Stomach smooth muscle (tissue), 2 donors: ENCODE measurements around the gene SYN1.

Source experiments
- H3K27ac ChIP-seq: one replicate; pipeline ENCODE4 v1.7.0; 2013; ENCODE audit warnings: mild to moderate bottlenecking, low read length, inconsistent platforms
- H3K27me3 ChIP-seq, 2 donors: one replicate each; pipeline ENCODE4 v1.7.0; 2013; ENCODE audit warnings: low read length in 2 of 2; ENCODE audit not compliant: insufficient read depth in 2 of 2, control insufficient read depth in 1 of 2
- H3K36me3 ChIP-seq, 2 donors: one replicate each; pipeline ENCODE4 v1.7.0; 2013; ENCODE audit warnings: low read length in 2 of 2; ENCODE audit not compliant: control insufficient read depth in 2 of 2, insufficient read depth in 2 of 2
- H3K4me1 ChIP-seq: one replicate; pipeline ENCODE4 v1.7.0; 2013; ENCODE audit warnings: low read length; ENCODE audit not compliant: control insufficient read depth, insufficient read depth
- H3K4me3 ChIP-seq, 2 donors: one replicate each; pipeline ENCODE4 v1.7.0; 2013; ENCODE audit warnings: low read length in 2 of 2
- H3K9ac ChIP-seq, 2 donors: one replicate each; pipeline ENCODE4 v1.7.0; 2013; ENCODE audit warnings: low read length in 2 of 2, mild to moderate bottlenecking in 1 of 2
- H3K9me3 ChIP-seq, 2 donors: one replicate each; pipeline ENCODE4 v1.7.0; 2013; ENCODE audit warnings: low read length in 2 of 2; ENCODE audit not compliant: control insufficient read depth in 2 of 2
- donor health status: healthy.
- donor health status: Pancreatic carcinoma.

SYN1 gene

DNA sequence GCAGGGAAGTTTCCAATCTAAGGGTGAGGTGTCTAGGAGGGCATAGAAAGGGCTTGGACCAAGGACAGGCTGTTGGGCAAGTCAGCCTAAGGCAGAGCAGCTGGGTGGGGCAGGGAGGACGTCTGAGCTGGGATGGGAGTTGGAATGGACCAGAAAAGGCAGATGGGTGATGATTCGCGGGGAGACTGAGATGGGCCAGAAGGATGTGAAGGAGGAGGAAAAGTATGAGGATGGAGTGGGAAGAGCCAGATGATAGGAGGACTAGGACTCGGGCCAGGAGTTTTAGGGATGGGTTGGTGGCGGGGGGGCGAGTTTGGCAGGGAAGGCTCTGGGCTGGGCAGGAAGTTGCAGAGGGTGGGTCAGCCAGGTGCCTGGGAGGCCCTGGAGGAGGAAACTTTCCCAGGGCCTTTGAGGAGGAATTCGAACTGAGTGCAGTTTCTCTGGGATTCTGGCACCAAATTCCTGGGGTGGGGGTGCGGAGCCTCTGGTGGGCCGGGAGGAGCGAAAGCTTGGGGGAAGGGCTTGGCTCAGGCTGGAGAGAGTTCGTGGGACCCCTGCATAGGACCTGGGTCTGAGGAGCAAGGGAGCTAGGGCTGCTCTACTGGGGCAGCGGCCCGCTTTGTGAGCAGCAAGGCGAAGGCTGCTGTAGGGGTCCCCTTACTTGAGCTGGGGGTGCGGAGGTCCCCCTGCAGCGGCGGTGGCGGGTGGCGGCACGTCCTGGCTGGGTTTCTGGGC lies 46.1 kb downstream of the SYN1 start:
- Histone ChIP-seq H3K27ac (no peak overlapping the region), H3K9ac (peak overlapping the region in 1 of 2 donors; percentile 36), H3K9me3 (no peaks in the 10 kb centered on the region), H3K27me3 (peaks cover 0 to 16% of the 10 kb centered on the region in 2 donors), H3K4me1 (peaks cover 15% of the 10 kb centered on the region), H3K36me3 (peaks cover 8 to 15% of the 10 kb centered on the region in 2 donors), H3K4me3 (peak overlapping the region in 1 of 2 donors; percentile 40)

DNA sequence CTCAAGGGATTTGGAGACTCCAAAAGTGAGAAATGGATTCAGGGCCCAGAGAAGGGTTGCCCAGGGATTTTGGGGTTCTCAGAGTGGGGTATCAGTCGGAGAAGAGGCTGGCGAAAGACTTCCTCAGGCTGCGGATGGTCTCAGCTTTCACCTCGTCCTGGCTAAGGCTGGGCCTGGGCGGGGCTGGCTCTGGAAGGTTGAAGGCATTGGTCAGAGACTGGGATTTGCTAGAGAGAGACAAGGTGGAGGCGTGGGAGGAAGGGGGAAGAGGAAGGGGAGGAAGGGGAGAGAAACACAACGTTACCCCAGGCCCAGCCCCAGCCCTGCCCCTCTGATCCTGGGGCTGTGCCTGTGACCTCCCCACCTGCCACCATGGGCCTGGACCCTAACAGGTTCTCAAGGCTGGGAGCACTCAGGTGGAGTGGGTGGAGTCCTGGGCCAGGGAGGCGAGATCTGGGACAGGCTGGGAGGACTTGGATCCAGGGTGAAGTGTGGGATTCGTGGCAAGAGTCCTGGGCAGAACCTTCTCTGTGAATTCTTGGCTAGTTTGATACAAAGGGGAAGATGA lies 46.8 kb downstream of the SYN1 start:
- peaks cover 0 to 16% of the 10 kb centered on the region in 2 donors for H3K27me3 ChIP-seq
- no peaks in the 10 kb centered on the region for H3K9me3 ChIP-seq
- H3K4me1 ChIP-seq, result peaks cover 15% of the 10 kb centered on the region
- H3K36me3 ChIP-seq, result peaks cover 14 to 20% of the 10 kb centered on the region in 2 donors
- no peak overlapping the region for H3K27ac ChIP-seq
- H3K9ac ChIP-seq, result no peak overlapping the region
- no peak overlapping the region for H3K4me3 ChIP-seq

DNA sequence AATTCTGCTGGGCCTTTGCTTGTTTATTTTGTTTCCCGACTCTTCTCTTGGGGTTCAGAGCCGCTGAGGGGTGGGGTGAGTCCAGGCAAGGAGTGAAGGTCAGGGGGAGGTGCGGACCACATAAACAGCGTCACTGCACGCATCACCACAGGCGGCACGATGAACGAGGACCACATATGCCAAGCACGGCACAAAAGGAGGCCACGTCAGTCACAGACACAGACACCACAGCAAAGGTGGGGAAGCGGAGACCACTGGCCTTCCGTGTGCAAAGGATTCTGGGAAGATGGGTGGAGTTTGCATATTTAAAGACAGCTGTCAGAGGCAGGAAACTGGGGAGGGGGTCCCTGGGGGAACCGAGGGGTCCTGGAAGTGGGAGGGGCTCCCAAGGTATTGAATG lies 47.8 kb downstream of the SYN1 start:
- peaks cover 15% of the 10 kb centered on the region for H3K4me1 ChIP-seq

GRCh38 chrX:47571215-47571614 lies 48.4 kb downstream of the SYN1 start:
- H3K4me1 ChIP-seq, result peaks cover 15% of the 10 kb centered on the region
- H3K9me3 ChIP-seq, result no peaks in the 10 kb centered on the region
- peaks cover 18 to 32% of the 10 kb centered on the region in 2 donors for H3K36me3 ChIP-seq
- peaks cover 0 to 14% of the 10 kb centered on the region in 2 donors for H3K27me3 ChIP-seq
- no peak overlapping the region for H3K4me3 ChIP-seq
- H3K9ac ChIP-seq, result no peak overlapping the region
- no peak overlapping the region for H3K27ac ChIP-seq

More for the DNA sequence above, 47.8 kb downstream of the SYN1 start:
- no peaks in the 10 kb centered on the region for H3K9me3 ChIP-seq
- H3K36me3 ChIP-seq, result peaks cover 18 to 30% of the 10 kb centered on the region in 2 donors
- H3K4me3 ChIP-seq, result no peak overlapping the region
- no peak overlapping the region for H3K27ac ChIP-seq
- no peak overlapping the region for H3K9ac ChIP-seq
- peaks cover 0 to 16% of the 10 kb centered on the region in 2 donors for H3K27me3 ChIP-seq

DNA sequence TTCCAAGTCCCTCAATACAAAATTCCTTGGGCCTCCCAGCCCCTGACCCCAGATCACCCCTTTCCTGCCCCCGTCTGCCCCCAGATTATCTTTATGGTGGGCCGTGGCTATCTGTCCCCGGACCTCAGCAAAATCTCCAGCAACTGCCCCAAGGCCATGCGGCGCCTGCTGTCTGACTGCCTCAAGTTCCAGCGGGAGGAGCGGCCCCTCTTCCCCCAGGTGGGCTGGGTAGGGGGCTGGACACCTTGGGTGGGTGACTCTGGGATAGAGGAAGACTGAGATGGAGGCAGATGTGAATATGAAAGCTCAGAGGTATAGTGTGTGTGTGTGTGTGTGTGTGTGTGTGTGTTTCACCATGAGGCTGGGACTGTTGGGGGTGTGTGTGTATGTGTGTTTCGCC lies 48.9 kb downstream of the SYN1 start:
- Histone ChIP-seq H3K36me3 (peaks cover 18 to 32% of the 10 kb centered on the region in 2 donors), H3K9ac (no peak overlapping the region), H3K27me3 (peaks cover 0 to 12% of the 10 kb centered on the region in 2 donors), H3K4me1 (peaks cover 15% of the 10 kb centered on the region), H3K27ac (no peak overlapping the region), H3K9me3 (no peaks in the 10 kb centered on the region), H3K4me3 (no peak overlapping the region)

GRCh38 chrX:47568656-47569295 lies 50.9 kb downstream of the SYN1 start:
- H3K9ac ChIP-seq, result no peak overlapping the region
- H3K4me3 ChIP-seq, result no peak overlapping the region
- H3K27ac ChIP-seq, result no peak overlapping the region
- peaks cover 0 to 12% of the 10 kb centered on the region in 2 donors for H3K27me3 ChIP-seq
- H3K36me3 ChIP-seq, result peaks cover 28 to 42% of the 10 kb centered on the region in 2 donors
- H3K9me3 ChIP-seq, result no peaks in the 10 kb centered on the region
- H3K4me1 ChIP-seq, result peaks cover 13% of the 10 kb centered on the region

DNA sequence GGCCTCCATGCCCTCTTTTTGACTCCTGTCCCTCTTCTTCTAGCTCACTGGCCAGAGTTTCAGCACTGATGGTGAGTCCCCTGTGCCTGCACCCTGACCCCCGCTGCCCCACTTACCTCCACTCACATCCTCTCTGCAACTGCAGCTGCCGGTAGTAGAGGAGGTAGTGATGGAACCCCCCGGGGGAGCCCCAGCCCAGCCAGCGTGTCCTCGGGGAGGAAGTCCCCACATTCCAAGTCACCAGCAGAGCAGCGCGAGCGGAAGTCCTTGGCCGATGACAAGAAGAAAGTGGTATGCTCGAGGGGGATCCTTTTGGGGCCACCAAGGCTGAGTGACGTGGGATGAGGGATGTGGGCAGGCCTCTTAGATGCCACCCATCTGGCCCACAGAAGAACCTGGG lies 52.8 kb downstream of the SYN1 start:
- H3K27ac ChIP-seq, result no peak overlapping the region
- H3K27me3 ChIP-seq, result peaks cover 0 to 3% of the 10 kb centered on the region in 2 donors
- H3K36me3 ChIP-seq, result peaks cover 35 to 47% of the 10 kb centered on the region in 2 donors
- no peak overlapping the region for H3K4me3 ChIP-seq
- H3K9ac ChIP-seq, result no peak overlapping the region
- peaks cover 17% of the 10 kb centered on the region for H3K4me1 ChIP-seq
- no peaks in the 10 kb centered on the region for H3K9me3 ChIP-seq

DNA sequence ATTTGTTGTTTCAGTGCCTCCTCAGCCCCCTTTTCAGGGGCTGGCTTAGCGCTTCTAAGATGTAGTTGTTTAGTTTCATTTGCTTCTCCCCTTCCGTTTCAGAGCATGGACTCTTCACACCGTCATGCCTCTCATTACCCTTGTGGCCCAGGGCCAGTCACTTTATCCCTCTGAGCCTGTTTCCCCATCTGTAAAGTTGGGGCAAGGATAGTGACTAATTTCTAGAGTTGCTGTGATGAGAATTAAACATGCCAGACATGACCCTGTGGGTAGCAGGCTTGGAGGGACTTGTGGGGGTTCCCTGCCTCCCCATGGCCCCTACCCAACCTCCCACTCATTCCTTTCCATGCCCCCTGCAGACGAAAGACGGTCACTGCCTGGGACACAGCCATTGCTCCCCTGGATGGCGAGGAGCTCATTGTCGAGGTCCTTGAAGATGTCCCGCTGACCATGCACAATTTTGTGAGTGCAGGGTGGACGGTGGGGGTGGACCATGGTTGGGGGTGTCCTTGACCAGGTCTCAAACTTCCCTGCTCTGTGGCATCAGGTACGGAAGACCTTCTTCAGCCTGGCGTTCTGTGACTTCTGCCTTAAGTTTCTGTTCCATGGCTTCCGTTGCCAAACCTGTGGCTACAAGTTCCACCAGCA lies 55.1 kb downstream of the SYN1 start:
- Histone ChIP-seq H3K36me3 (peaks cover 35 to 39% of the 10 kb centered on the region in 2 donors), H3K9ac (no peak overlapping the region), H3K4me3 (no peak overlapping the region), H3K4me1 (peaks cover 21% of the 10 kb centered on the region), H3K27me3 (no peaks in the 10 kb centered on the region), H3K27ac (no peak overlapping the region), H3K9me3 (no peaks in the 10 kb centered on the region)

DNA sequence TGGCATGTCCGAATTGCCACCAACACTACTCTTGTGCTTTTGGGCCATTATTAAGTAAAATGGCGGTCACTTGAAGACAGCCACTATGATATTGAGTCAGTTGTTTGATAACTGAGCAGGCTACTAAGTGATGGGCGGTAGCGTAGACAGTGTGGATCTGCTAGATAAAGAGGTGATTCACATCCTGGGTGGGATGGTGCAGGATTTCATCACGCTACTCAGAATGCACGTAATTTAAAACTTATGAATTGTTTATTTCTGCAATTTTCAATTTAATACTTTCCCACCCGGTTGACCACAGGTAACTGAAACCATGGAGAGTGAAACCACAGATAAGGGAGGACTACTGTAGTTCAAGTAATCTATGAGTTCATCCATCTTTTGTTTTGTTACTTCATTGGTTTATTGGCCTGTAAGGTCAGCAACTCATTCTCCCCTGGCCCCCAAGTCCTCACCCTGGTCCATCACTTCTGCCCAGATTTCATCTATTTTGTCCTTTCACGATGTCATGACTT lies 55.8 kb downstream of the SYN1 start:
- H3K9me3 ChIP-seq, result no peaks in the 10 kb centered on the region
- H3K4me1 ChIP-seq, result peaks cover 21% of the 10 kb centered on the region
- H3K9ac ChIP-seq, result no peak overlapping the region
- no peak overlapping the region for H3K4me3 ChIP-seq
- H3K27me3 ChIP-seq, result no peaks in the 10 kb centered on the region
- no peak overlapping the region for H3K27ac ChIP-seq
- peaks cover 30 to 33% of the 10 kb centered on the region in 2 donors for H3K36me3 ChIP-seq

DNA sequence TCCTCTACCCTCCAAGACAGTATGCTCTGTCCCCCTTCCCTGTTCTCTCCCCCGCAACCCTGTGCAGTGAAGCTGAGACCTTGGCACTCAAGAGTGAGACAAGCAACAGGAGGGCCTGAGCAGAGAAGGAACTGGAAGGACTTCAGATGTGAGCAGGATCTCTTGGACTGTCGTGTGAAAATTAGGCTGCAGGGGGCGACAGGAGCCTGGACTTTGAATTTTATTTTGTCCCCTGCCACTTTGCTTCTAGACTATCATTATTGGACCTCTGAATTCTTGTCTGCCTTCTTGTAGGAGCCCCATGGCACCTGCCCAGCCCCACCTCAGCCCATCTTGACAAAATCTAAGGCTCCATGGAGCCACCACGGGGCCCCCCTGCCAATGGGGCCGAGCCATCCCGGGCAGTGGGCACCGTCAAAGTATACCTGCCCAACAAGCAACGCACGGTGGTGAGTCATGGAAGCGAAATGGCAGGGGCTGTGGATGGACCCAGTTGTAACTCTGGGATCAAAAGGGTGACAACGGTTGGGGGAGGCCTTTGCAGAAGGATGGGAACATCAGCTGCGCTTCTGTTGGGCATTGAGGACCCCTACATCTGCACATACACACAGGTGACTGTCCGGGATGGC lies 56.9 kb downstream of the SYN1 start:
- Histone ChIP-seq H3K4me1 (peaks cover 21% of the 10 kb centered on the region), H3K9ac (no peak overlapping the region), H3K27ac (no peak overlapping the region), H3K36me3 (peaks cover 21 to 26% of the 10 kb centered on the region in 2 donors), H3K9me3 (no peaks in the 10 kb centered on the region), H3K27me3 (no peaks in the 10 kb centered on the region), H3K4me3 (peak overlapping the region in 1 of 2 donors; percentile 22)
